HG03575 (cell line): Measurements from ENCODE around the gene TACC2.

Experiments used
- ATAC-seq: cut with Tn5 transposase; IDR thresholded peaks from one replicate; pipeline ENCODE4 v1.9.1; 2021; ENCODE audit not compliant: unreplicated experiment, insufficient number of reproducible peaks, low FRiP score; ENCODE audit errors: extremely low read depth

The TACC2 gene

GRCh38 chr10:122149561-122150505 lies 160.9 kb downstream of the TACC2 start:
- no peak for ATAC-seq

DNA sequence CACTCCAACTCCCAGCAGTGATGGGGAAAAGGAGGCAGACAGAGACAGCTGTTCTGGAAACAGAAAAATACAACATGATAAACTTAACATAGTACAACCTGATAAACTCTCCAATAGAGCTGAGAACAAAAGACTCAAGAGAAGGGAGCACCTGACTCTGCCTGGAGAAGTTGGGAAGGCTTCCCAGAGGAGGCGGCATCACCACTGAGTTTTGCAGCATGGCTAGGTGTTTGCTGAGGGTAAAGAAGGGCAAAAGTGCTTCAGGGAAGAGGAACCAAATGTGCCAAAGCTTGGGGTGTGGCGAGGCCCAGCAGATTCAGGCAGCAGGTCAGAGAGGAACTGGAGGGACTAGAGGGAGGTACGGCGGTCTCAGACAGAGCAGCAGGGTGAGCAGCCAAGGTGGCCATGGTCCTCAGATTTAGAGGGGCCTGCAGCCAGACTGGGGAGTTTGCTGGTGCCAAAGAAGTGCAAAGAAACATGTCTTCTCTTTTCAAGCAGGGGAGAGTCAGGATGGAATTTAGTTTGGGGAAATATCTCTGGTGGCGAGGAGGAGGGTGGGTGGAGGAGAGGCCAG lies 162.2 kb downstream of the TACC2 start:
- no peak for ATAC-seq

DNA sequence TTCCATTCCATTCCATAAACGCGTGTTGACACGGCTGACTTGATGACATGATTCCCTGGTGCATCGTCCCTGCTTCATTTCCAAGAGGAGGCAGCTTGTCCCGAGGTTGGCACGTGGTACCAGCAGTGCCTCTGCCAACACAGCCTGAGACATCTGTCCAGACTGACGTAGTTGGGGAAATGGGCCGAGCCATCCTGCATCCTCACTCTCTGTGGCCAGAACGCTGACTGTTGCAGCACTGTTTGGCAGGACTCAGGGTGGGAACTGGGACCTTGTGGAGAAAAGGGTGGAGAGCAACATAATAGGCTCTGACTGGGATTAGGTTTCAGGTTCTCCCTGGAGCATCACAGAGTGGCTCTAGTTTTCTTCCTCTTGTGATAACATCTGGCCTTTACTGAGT lies 163.6 kb downstream of the TACC2 start:
- ATAC-seq = no peak

GRCh38 chr10:122154031-122154544 lies 165.1 kb downstream of the TACC2 start:
- ATAC-seq = no peak

DNA sequence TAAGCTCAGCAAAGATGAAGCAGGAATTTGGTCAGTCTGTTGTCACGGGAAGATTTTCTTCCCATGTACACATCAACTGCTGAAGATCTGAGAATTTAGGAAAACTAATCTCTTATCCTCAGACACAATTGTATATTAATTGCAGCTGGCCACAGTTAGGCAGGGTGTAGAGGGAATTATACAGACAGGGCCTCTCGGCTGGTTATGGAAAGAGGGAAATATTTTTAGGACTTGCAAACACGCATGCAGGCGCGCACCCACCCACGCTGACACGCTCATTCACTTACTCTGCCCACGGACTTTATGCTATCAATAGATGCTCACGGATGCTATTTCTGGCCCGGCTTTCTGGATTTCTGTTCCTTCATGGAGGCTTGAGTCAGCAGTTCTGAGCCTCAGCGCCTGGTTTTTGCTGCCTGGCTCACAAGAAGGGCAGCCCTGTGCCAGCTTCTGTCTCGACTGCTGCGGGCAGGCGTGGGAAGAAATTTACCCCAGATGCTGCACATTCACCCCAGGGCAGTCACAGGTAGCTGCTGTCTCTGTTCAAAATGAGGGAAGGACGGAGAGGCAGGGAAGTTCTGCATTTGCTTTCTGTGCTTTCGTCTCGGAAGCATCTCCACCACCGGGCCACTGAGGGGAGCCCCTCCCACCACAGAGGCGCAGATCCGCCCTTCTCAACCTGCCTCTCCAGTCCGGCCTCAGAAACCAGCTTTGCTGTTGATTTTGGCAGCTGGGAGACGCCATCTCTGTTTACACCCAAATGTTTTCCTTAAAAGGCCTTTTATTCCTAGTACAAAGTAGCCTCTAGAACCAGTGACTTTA lies 165.8 kb downstream of the TACC2 start:
- ATAC-seq = no peak

DNA sequence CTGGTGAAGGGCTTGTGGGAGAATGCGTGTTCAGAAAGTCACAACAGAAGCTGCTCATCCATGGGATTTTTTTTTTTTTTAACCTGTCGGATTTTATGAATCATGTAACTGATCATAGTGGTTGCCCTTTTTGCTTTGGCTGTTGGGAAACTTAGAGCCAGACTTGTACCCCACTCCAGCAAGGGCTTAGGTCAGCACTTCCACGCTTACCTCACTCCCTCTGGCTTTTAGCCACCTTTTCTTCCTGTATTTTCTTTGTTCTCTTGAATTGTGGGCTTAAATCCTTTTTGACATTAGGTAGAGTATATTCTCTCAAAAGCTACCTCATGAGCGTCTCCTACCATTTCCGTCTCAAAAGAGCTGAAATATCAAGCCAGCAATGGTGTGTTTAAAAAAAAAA lies 168.5 kb downstream of the TACC2 start:
- no peak for ATAC-seq

GRCh38 chr10:122158362-122158761 lies 169.4 kb downstream of the TACC2 start:
- ATAC-seq = no peak

GRCh38 chr10:122159141-122159970 lies 170.4 kb downstream of the TACC2 start:
- ATAC-seq = no peak

DNA sequence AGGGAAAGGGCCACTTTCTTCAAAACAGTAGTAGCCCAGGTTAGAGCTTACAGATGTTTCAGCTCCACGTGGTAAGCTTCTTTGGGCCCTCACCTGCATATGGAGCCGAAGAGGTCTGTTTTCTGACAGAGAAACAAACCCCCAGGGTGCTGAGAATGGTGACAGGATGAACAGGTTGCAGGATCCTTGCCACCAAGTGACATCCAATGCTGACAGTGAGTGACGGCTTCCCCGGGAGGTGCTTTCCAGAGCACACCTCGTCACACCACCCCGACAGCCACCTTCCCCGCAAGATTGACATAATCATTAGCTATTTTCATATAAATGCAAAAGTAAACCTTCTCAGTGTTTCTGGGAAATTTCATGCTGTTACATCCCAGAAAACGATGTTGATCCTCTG lies 172.8 kb downstream of the TACC2 start:
- ATAC-seq = no peak

- ATAC-seq = no peak
Measured at GRCh38 chr10:122162671-122163173, 173.8 kb downstream of the TACC2 start.

DNA sequence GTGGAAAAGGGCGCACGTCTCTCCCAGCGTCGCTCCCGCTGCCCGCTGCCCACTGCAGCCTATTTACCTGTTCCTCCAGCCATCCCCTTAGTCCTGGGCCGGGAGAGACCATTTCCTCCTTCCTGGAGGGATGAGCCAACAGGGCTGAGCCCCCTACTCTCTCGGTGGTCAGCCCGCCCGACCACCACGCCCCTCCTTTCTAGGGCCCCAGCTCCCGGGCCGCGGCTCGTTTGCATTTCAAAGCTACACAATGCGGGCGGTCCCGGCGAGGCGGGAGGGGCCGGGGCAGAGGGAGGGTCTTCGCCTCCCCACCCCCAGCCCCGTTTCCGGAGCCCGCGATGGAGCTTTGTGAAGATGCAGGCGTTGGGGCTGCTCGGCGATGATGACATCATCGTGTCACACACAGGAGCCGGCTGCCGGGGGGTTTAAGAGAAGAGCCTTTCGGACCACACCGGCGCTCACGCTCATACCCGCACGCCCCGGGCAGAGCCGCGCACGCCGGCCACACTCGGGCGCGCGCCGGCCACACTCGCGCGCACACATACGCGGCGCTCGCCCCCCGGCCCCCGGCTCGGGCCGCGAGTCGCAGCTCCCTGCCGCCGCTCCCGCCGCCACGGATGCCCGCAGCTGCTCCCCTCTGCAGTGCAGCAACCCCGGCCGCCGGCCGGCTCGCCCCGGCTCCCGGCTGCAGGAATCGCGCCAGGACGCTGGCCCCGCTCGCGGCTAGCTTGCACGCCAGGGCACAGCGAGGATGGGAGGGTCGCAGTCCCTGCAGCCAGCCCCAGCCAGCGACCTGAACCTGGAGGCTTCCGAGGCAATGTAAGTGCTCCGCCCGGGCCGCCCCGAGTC lies 174.4 kb downstream of the TACC2 start:
- ATAC-seq = no peak

DNA sequence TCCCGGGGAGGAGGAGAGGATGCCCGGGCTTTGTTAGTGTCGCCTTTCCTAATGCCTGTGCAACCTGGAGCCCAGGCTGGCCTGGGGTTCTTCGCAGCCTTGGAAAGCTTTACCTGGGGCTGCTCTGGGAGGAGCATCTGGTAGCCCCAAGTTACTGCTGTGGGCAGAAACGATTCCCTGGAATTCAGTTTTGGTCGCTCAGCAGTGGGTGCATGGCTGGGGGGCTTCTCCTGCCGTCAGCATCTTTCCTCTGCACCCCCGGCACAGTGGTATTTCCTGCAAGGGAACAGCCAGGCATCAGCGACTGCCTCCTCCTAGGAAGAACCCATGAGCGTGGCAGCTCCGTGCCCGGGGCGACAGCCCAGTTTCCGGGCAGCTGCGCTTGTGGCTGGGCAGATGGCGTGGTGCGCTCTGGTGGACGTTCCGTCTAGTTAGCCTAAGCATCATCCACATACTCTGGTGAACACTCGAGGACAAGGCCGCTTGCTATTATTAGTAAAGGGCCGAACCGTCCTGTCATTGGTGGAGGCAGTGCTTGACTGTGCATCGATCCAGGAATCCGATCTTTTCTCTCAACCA lies 175.1 kb downstream of the TACC2 start:
- no peak for ATAC-seq

- no peak for ATAC-seq
Measured at GRCh38 chr10:122164815-122165483, 176.0 kb downstream of the TACC2 start.

DNA sequence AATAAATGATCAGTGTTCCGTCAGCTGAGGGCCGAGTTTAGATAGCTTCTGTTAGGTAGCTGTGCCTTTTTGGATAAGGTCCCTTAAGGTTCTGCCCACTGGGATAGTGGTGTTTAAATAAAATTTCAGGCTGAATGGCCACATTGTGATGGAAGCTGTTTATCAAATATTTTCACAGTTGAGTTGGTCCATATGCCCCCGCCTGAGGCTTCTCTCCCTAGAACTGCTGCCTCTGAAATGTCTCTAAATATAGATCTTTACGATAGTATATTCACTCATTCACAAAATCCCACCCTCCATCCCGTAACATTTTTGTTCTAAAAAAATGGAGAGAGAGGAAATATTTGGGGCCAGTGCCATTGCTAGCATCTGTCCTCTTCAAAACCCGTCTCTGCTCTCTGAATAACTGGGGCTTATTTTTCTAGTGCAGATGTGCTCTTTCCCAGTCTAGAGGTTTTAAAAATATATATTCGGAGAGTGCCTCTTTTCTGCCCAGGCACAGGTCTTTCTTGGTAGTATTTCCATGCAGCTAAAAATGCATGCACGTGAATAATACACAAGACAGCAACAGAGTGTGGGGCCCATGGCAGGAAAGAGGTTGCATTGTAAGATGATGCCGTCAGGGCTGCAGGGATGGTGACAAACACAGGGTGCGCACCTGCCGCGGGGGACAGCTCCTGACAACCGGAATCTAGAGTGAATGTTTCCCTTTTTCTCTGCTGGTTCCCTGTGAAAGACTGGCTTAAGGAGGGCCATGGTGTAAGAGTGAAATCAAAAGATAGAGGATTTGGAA lies 176.7 kb downstream of the TACC2 start:
- no peak for ATAC-seq

DNA sequence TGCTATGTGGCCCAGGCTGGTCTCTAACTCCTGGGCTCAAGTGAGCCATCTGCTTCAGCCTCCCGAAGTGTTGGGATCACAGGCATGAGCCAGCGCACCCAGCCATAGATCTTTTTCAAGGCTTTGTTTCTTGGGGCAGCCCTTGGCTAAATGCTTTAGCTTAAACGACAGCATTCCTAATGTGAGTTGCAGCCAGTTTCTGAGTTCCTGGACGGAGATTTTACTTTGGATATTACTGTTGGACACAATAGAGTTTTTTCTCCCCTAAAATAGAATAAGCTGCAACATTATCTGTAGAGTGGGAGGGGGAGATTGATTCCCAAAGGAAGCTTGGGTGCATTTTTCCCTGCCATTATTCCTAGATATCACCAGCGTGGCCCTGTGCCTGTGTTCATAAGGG lies 179.1 kb downstream of the TACC2 start:
- no peak for ATAC-seq
